ENCODE measurements around the gene ROR2.
A peak's percentile ranks its signal among the peaks of the same experiment; 100 is the strongest.
"Not testable (repeated sequence)": the region's sequence is repeated elsewhere in the genome, so short reads cannot be mapped to it uniquely, and the experiment has no call there.

Gene ROR2

GRCh38 chr9:91814201-91814600, 135.8 kb downstream of the ROR2 start:
- no peak for DNase-seq

- DNase-seq, result no peak
Measured at GRCh38 chr9:91813176-91813795, 136.7 kb downstream of the ROR2 start.

- DNase-seq, result no peak
Measured at GRCh38 chr9:91812191-91812590, 137.8 kb downstream of the ROR2 start.

- DNase-seq, result no peak
Measured at GRCh38 chr9:91811024-91811909, 138.8 kb downstream of the ROR2 start.

- DNase-seq, result no peak
Measured at GRCh38 chr9:91810286-91810905, 139.6 kb downstream of the ROR2 start.

- DNase-seq, result no peak
Measured at GRCh38 chr9:91809581-91810285, 140.3 kb downstream of the ROR2 start.

- no peak for DNase-seq
Measured at GRCh38 chr9:91807643-91808246, 142.3 kb downstream of the ROR2 start.

- no peak for DNase-seq
Measured at GRCh38 chr9:91805031-91805430, 145.0 kb downstream of the ROR2 start.

GRCh38 chr9:91803970-91804752, 145.9 kb downstream of the ROR2 start:
- no peak for DNase-seq

GRCh38 chr9:91803151-91803940, 146.7 kb downstream of the ROR2 start:
- no peak for DNase-seq

GRCh38 chr9:91802391-91802790, 147.6 kb downstream of the ROR2 start:
- DNase-seq, result no peak

GRCh38 chr9:91800473-91801030, 149.5 kb downstream of the ROR2 start:
- DNase-seq, result no peak

GRCh38 chr9:91799113-91799744, 150.8 kb downstream of the ROR2 start:
- no peak for DNase-seq

- not testable (repeated sequence) for DNase-seq
Measured at GRCh38 chr9:91798273-91799112, 151.5 kb downstream of the ROR2 start.

GRCh38 chr9:91797517-91797916, 152.5 kb downstream of the ROR2 start:
- DNase-seq, result not testable (repeated sequence)

- not testable (repeated sequence) for DNase-seq
Measured at GRCh38 chr9:91796516-91796915, 153.5 kb downstream of the ROR2 start.

GRCh38 chr9:91795598-91796241, 154.3 kb downstream of the ROR2 start:
- DNase-seq, result peak; percentile 47

GRCh38 chr9:91793371-91793770, 156.7 kb downstream of the ROR2 start:
- not testable (repeated sequence) for DNase-seq

GRCh38 chr9:91790917-91791316, 159.1 kb downstream of the ROR2 start:
- peak; percentile 24 for DNase-seq

All from kidney glomerular epithelial cell (primary cell).